PC-9 (cell line): ENCODE results near the gene RNF130. TPM values are rescaled to one million over a fixed set of nuclear protein-coding genes. Genes with fewer than 3 reads are reported as not detected.

Source experiments
- BruUV-seq: library from RNA; stranded (reverse); fragments of 400-500 nt; replicated peaks from 2 replicates; lab custom pipeline; 2021; lab: Mats Ljungman, UMichigan
- CTCF ChIA-PET: fragments of 300-600 bp; sonication (Branson Sonifier 250); formaldehyde crosslinking; loops from one replicate; lab custom pipeline; 2022; ENCODE audit warnings: antibody characterized with exemption; lab: Charles Lee
- POLR2A ChIA-PET: fragments of 300-600 bp; sonication (Branson Sonifier 250); formaldehyde crosslinking; loops from one replicate; lab custom pipeline; 2022; ENCODE audit warnings: antibody characterized with exemption; ENCODE audit not compliant: unreplicated experiment; lab: Charles Lee
- DNase-seq, 2 experiments: peaks; one replicate each; pipeline versions ENCODE4 v3.0.0 to v3.0.0-alpha.2; 2015 to 2022; ENCODE audit warnings: mixed read lengths in 1 of 2
- H2AFZ ChIP-seq: fragments of 200-600 bp; sonication (generic); 2 replicates; pipeline ENCODE4 v1.8.1; 2017; ENCODE audit warnings: antibody characterized with exemption
- H3F3A ChIP-seq: fragments of 200-600 bp; sonication (generic); 2 replicates; pipeline ENCODE4 v1.8.1; 2017; ENCODE audit warnings: antibody characterized with exemption, mild to moderate bottlenecking, low read depth; ENCODE audit not compliant: insufficient read depth
- H3K27ac ChIP-seq: fragments of 200-600 bp; sonication (generic); 2 replicates; pipeline ENCODE4 v1.6.1; 2016; ENCODE audit warnings: mixed run types
- H3K27me3 ChIP-seq: fragments of 200-600 bp; sonication (generic); 2 replicates; pipeline ENCODE4 v1.6.1; 2016; ENCODE audit warnings: low read depth, mixed run types; ENCODE audit not compliant: insufficient read depth
- H3K36me3 ChIP-seq: fragments of 200-600 bp; sonication (generic); 2 replicates; pipeline ENCODE4 v1.6.1; 2016; ENCODE audit warnings: low read depth, mixed run types
- H3K4me1 ChIP-seq: fragments of 200-600 bp; sonication (generic); replicated peaks from 2 replicates; pipeline ENCODE4 v1.6.1; 2016; ENCODE audit warnings: mixed run types; ENCODE audit not compliant: insufficient read depth
- H3K4me2 ChIP-seq: fragments of 200-600 bp; sonication (generic); 2 replicates; pipeline ENCODE4 v1.6.1; 2017; ENCODE audit warnings: mixed run types
- H3K4me3 ChIP-seq: fragments of 200-600 bp; sonication (generic); 2 replicates; pipeline ENCODE4 v1.6.1; 2016; ENCODE audit warnings: mixed run types
- H3K79me2 ChIP-seq: fragments of 200-600 bp; sonication (generic); 2 replicates; pipeline ENCODE4 v1.6.1; 2017; ENCODE audit warnings: low read depth, mixed run types
- H3K9me2 ChIP-seq: fragments of 200-600 bp; sonication (generic); 2 replicates; pipeline ENCODE4 v1.8.1; 2017; ENCODE audit warnings: mild to moderate bottlenecking; ENCODE audit not compliant: insufficient read depth
- H3K9me3 ChIP-seq: fragments of 200-600 bp; sonication (generic); 2 replicates; pipeline ENCODE4 v1.8.1; 2016; ENCODE audit warnings: low read depth; ENCODE audit not compliant: insufficient read depth
- H4K20me1 ChIP-seq: fragments of 200-600 bp; sonication (generic); 2 replicates; pipeline ENCODE4 v1.8.1; 2017; ENCODE audit not compliant: insufficient read depth
- EZH2 ChIP-seq: fragments of 200-600 bp; sonication (generic); IDR thresholded peaks from 2 replicates; pipeline ENCODE4 v1.8.0; 2017; ENCODE audit warnings: antibody characterized with exemption, low read depth
- intact Hi-C: fragments of 100-400 bp; cut with micrococcal nuclease; formaldehyde crosslinking; loops from one replicate; pipeline ENCODE4 v1.10.0; 2022; ENCODE audit not compliant: unreplicated experiment
- total RNA-seq: library from RNA; stranded (reverse); gene quantifications from 2 replicates; pipeline ENCODE4 v1.2.3, GENCODE V29; 2021
- TF ChIP-seq, protein P1 (sequence below): fragments of 200-600 bp; sonication (generic); conservative IDR thresholded peaks from 2 replicates; pipeline ENCODE4 v1.6.1; 2017; ENCODE audit warnings: mixed run types, antibody characterized with exemption, mild to moderate bottlenecking, moderate library complexity

RNF130 gene
- total RNA-seq, 1 experiment from 2014 or later: 49.6 TPM

DNA sequence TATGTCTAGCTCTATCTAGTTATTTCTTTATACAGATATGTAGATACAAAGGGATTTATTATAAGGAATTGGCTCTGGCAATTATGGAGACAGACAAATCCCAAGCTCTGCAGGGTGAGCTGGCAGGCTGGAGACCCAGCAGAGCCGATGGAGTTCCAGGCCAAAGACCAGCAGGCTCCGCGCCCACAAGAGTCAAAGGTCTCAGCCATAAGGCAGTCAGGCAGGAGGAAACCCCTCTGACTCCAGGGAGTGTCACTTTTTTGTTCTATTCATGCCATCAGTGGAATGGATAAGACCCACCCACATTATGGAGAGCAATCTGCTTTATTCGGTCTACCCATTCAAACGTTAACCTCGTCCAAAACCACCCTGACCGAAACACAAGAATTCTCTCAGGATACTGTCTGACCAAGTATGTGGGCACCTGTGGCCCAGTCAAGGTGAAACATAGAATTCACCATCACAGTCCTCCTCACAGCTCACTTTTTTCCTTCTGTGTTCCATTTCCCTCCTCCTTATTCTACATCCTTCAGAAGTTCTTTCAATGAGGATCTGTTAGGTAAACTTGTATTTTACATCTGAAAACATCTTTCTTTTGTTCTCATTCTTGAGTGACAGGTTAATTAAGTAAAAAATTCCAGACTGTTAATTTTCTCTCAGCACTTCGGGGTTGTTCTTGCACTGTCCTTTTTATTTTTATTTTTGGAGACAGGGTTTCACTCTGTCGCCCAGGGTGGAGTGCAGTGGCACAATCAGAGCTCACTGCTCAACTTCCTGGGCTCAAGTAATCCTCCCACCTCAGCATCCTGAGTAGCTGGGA, 21.2 kb downstream of the RNF130 start:
- H3K27me3 ChIP-seq: no peaks in the 10 kb centered on the region
- no peak overlapping the region for H3K4me3 ChIP-seq
- H3K9me2 ChIP-seq: no peaks in the 10 kb centered on the region
- ChIA-PET CTCF (no interaction called here), POLR2A (interaction anchor here (0.5 kb wide), 1 partner anchor 423 kb away, joined by 8 read pairs; no protein-coding TSS in a partner anchor)
- no peak for DNase-seq
- no peak overlapping the region for H3K4me2 ChIP-seq
- H3F3A ChIP-seq: no peaks in the 10 kb centered on the region
- H2AFZ ChIP-seq: no peak overlapping the region
- no peaks in the 10 kb centered on the region for H3K79me2 ChIP-seq
- BruUV-seq: no TSS peak
- no peaks in the 10 kb centered on the region; the same call in 1 of the 2 replicates for H4K20me1 ChIP-seq
- TF ChIP-seq, protein P1, sequence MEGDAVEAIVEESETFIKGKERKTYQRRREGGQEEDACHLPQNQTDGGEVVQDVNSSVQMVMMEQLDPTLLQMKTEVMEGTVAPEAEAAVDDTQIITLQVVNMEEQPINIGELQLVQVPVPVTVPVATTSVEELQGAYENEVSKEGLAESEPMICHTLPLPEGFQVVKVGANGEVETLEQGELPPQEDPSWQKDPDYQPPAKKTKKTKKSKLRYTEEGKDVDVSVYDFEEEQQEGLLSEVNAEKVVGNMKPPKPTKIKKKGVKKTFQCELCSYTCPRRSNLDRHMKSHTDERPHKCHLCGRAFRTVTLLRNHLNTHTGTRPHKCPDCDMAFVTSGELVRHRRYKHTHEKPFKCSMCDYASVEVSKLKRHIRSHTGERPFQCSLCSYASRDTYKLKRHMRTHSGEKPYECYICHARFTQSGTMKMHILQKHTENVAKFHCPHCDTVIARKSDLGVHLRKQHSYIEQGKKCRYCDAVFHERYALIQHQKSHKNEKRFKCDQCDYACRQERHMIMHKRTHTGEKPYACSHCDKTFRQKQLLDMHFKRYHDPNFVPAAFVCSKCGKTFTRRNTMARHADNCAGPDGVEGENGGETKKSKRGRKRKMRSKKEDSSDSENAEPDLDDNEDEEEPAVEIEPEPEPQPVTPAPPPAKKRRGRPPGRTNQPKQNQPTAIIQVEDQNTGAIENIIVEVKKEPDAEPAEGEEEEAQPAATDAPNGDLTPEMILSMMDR: no peak
- TF ChIP-seq EZH2: no peak
- H3K4me1 ChIP-seq: no peaks in the 10 kb centered on the region
- no peak overlapping the region for H3K27ac ChIP-seq
- intact Hi-C loops: no loop called here
- no peaks in the 10 kb centered on the region for H3K9me3 ChIP-seq
- no peaks in the 10 kb centered on the region for H3K36me3 ChIP-seq

- H3K4me3 ChIP-seq: no peak overlapping the region
- no peak for DNase-seq
- no peak overlapping the region for H3K4me2 ChIP-seq
- no peaks in the 10 kb centered on the region for H3K27me3 ChIP-seq
- no peaks in the 10 kb centered on the region for H3K4me1 ChIP-seq
- BruUV-seq: no TSS peak
- no peaks in the 10 kb centered on the region for H3K9me2 ChIP-seq
- intact Hi-C loops: no loop called here
- ChIA-PET CTCF (no interaction called here), POLR2A (no interaction called here)
- no peaks in the 10 kb centered on the region for H3K79me2 ChIP-seq
- TF ChIP-seq EZH2: no peak
- TF ChIP-seq, protein P1: no peak
- no peak overlapping the region for H2AFZ ChIP-seq
- H3K36me3 ChIP-seq: no peaks in the 10 kb centered on the region
- no peak overlapping the region for H3K27ac ChIP-seq
- H4K20me1 ChIP-seq: no peaks in the 10 kb centered on the region; the same call in 1 of the 2 replicates
- no peaks in the 10 kb centered on the region for H3F3A ChIP-seq
- no peaks in the 10 kb centered on the region for H3K9me3 ChIP-seq
Measured at GRCh38 chr5:180049185-180049548, 22.4 kb downstream of the RNF130 start.

- Histone ChIP-seq H3K9me3 (no peaks in the 10 kb centered on the region), H3K9me2 (no peaks in the 10 kb centered on the region), H3K79me2 (no peaks in the 10 kb centered on the region), H3F3A (no peaks in the 10 kb centered on the region), H3K27me3 (no peaks in the 10 kb centered on the region), H3K4me2 (no peak overlapping the region), H2AFZ (no peak overlapping the region), H3K4me3 (no peak overlapping the region), H3K27ac (no peak overlapping the region), H3K4me1 (no peaks in the 10 kb centered on the region), H4K20me1 (no peaks in the 10 kb centered on the region; the same call in 1 of the 2 replicates), H3K36me3 (no peaks in the 10 kb centered on the region)
- CTCF ChIA-PET: no interaction called here
- POLR2A ChIA-PET: no interaction called here
- DNase-seq: no peak
- TF ChIP-seq, protein P1: no peak
- no peak for TF ChIP-seq EZH2
- intact Hi-C loops: no loop called here
- BruUV-seq: no TSS peak
Measured at GRCh38 chr5:180047667-180048066, 23.9 kb downstream of the RNF130 start.
